ENCODE data around the gene PIK3C2G. TPM values are rescaled to one million over a fixed set of nuclear protein-coding genes. Genes with fewer than 3 reads are reported as not detected.

Gene PIK3C2G
- polyA plus RNA-seq, 1 of the 3 experiments (the other 2 are of a cell fraction), result 0.02 TPM

- TF ChIP-seq USF2 (IDR thresholded peaks at IDR 0.05; ENCODE audit: borderline replicate concordance, low read depth, low read length), result no peak
- no peak for TF ChIP-seq TCF12 (IDR thresholded peaks at IDR 0.05)
- TF ChIP-seq FOXM1 (IDR thresholded peaks at IDR 0.05; ENCODE audit: low read depth), result no peak
- TF ChIP-seq ZBTB33 (IDR thresholded peaks at IDR 0.05; ENCODE audit: borderline replicate concordance, low read depth), result no peak
- TF ChIP-seq CTCF (IDR thresholded peaks at IDR 0.05), result no peak
- no peak for TF ChIP-seq TEAD4 (IDR thresholded peaks at IDR 0.05; ENCODE audit: borderline replicate concordance, insufficient read depth)
- TF ChIP-seq MAX (IDR thresholded peaks at IDR 0.05; ENCODE audit: low read depth), result no peak
- TF ChIP-seq SMC3 (IDR thresholded peaks at IDR 0.05; ENCODE audit: low read depth, low read length), result no peak
- TF ChIP-seq FOXJ3 (CRISPR knock-in tag; IDR thresholded peaks at IDR 0.05), result no peak
- TF ChIP-seq NRF1 (IDR thresholded peaks at IDR 0.05; ENCODE audit: low read depth, low read length), result no peak
These were observed 102.0 kb downstream of the PIK3C2G start (continued) for GRCh38 chr12:18363321-18363720.

GRCh38 chr12:18368594-18368993, 107.3 kb downstream of the PIK3C2G start:
- ChIA-PET POLR2A (no interaction called here), CTCF (no interaction called here)
- Histone ChIP-seq H3K4me1 (ENCODE audit: control insufficient read depth in 1 of 2, insufficient read depth in 2 of 2, low read depth in 1 of 2, low read length in 1 of 2) (peaks cover 0 to 3% of the 10 kb centered on the region in 2 experiments; a peak in 1 of 4 replicates), H3F3A (replicated peaks; ENCODE audit: insufficient read depth) (no peaks in the 10 kb centered on the region), H3K27ac (ENCODE audit: low read depth in 2 of 2, low read length in 1 of 2) (no peak overlapping the region), H4K20me1 (ENCODE audit: insufficient read depth) (no peaks in the 10 kb centered on the region), H3K4me3 (ENCODE audit: low read depth in 2 of 2, low read length in 1 of 2) (no peak overlapping the region), H2AFZ (ENCODE audit: low read depth) (no peak overlapping the region), H3K4me2 (no peak overlapping the region), H3K36me3 (replicated peaks in 1 of 2; ENCODE audit: control insufficient read depth in 1 of 2, insufficient read depth in 2 of 2, low read length in 1 of 2) (no peaks in the 10 kb centered on the region), H3K9me3 (no peaks in the 10 kb centered on the region), H3K9me2 (no peaks in the 10 kb centered on the region), H3K79me2 (ENCODE audit: insufficient read depth) (no peaks in the 10 kb centered on the region), H3K27me3 (ENCODE audit: insufficient read depth) (no peaks in the 10 kb centered on the region), H3K9ac (no peak overlapping the region)
- DNase-seq, result peak; percentile 22
- WGBS (ENCODE audit: low lambda C conversion rate), result 9% methylated on average over 3 of the region's 3 CpGs
- TF ChIP-seq REST (IDR thresholded peaks at IDR 0.05; ENCODE audit: low read depth, low read length) (no peak), TCF12 (IDR thresholded peaks at IDR 0.05) (peak; percentile 74), TEAD4 (IDR thresholded peaks at IDR 0.05; ENCODE audit: borderline replicate concordance, insufficient read depth) (0 out of 2 replicates have a peak, but pooled peaks have one; percentile 25), RAD21 (IDR thresholded peaks at IDR 0.05; ENCODE audit: low read length) (no peak), ELF1 (IDR thresholded peaks at IDR 0.05) (no peak), MAX (IDR thresholded peaks at IDR 0.05; ENCODE audit: low read depth) (no peak), RFX5 (IDR thresholded peaks at IDR 0.05; ENCODE audit: low read length) (no peak), ZBTB33 (IDR thresholded peaks at IDR 0.05; ENCODE audit: borderline replicate concordance, low read depth) (no peak), IRF3 (IDR thresholded peaks at IDR 0.05; ENCODE audit: low read depth, low read length) (no peak), MEF2A (IDR thresholded peaks at IDR 0.05; ENCODE audit: borderline replicate concordance, low read depth) (no peak), PBX3 (IDR thresholded peaks at IDR 0.05) (peak; percentile 23; the same call in 1 of the 2 replicates)

Data from SK-N-SH (cell line).